ENCODE data around the gene ZFYVE26. TPM values are rescaled to one million over a fixed set of nuclear protein-coding genes. Genes with fewer than 3 reads are reported as not detected.

ZFYVE26 gene
- total and polyA plus RNA-seq, 2 of the 8 experiments (the other 6 are each of a cell fraction or from before 2014, with no cell fraction given), result 13.0 to 23.3 TPM

- TF ChIP-seq GABPA (IDR thresholded peaks at IDR 0.05; ENCODE audit: borderline replicate concordance, insufficient read depth, low read length) (no peak), SAP30 (IDR thresholded peaks at IDR 0.05; ENCODE audit: insufficient read depth, insufficient replicate concordance, low read length) (no peak), ZNF274 (IDR thresholded peaks at IDR 0.05; ENCODE audit: borderline replicate concordance, extremely low read depth, low read length) (no peak), KDM4A (IDR thresholded peaks at IDR 0.05; ENCODE audit: low read depth, low read length, severe bottlenecking) (no peak), SUZ12 (IDR thresholded peaks at IDR 0.05; ENCODE audit: low read length) (no peak), POU5F1 (IDR thresholded peaks at IDR 0.05; ENCODE audit: low read depth, low read length) (no peak), RAD21 (IDR thresholded peaks at IDR 0.05 in 1 of 2, conservative IDR thresholded peaks at IDR 0.05 in 1 of 2; ENCODE audit: low read depth in 2 of 2, low read length in 2 of 2) (0 out of 4 replicates have a peak, but pooled peaks of 1 of the 2 experiments have one; percentile 9), EGR1 (IDR thresholded peaks at IDR 0.05; ENCODE audit: borderline replicate concordance, low read depth, low read length) (peak; percentile 68; the same call in 1 of the 2 replicates), CREB1 (IDR thresholded peaks at IDR 0.05) (no peak), SP2 (IDR thresholded peaks at IDR 0.05; ENCODE audit: low read length) (no peak), CBX8 (IDR thresholded peaks at IDR 0.05; ENCODE audit: borderline replicate concordance, low read depth, low read length) (no peak), JUN (IDR thresholded peaks at IDR 0.05; ENCODE audit: low read depth, low read length) (no peak), POLR2A (IDR thresholded peaks at IDR 0.05; ENCODE audit: control extremely low read depth in 1 of 2, low read depth in 2 of 2, low read length in 2 of 2) (peak in 1 of 2 experiments; percentile 66; a peak in 2 of 3 replicates), TCF12 (IDR thresholded peaks at IDR 0.05; ENCODE audit: low read depth, low read length) (no peak), SRF (IDR thresholded peaks at IDR 0.05; ENCODE audit: low read depth, low read length) (no peak), CEBPB (IDR thresholded peaks at IDR 0.05; ENCODE audit: low read depth, low read length) (peak; percentile 99), CHD2 (IDR thresholded peaks at IDR 0.05; ENCODE audit: low read length) (no peak), EP300 (IDR thresholded peaks at IDR 0.05; ENCODE audit: borderline replicate concordance in 1 of 2, low read depth in 2 of 2, low read length in 2 of 2) (no peak), NANOG (IDR thresholded peaks at IDR 0.05; ENCODE audit: insufficient read depth, low read depth, low read length, poor library complexity, severe bottlenecking) (no peak), SIN3A (conservative IDR thresholded peaks at IDR 0.05 in 1 of 2, IDR thresholded peaks at IDR 0.05 in 1 of 2; ENCODE audit: low read depth in 1 of 2, low read length in 2 of 2) (0 out of 4 replicates have a peak, but pooled peaks of 1 of the 2 experiments have one; percentile 37), TAF1 (IDR thresholded peaks at IDR 0.05; ENCODE audit: low read depth, low read length) (peak; percentile 34; the same call in 1 of the 2 replicates), MAFK (IDR thresholded peaks at IDR 0.05; ENCODE audit: low read depth, low read length) (no peak), TEAD4 (IDR thresholded peaks at IDR 0.05; ENCODE audit: low read depth, low read length) (no peak)
- TF ChIP-seq, protein P1, sequence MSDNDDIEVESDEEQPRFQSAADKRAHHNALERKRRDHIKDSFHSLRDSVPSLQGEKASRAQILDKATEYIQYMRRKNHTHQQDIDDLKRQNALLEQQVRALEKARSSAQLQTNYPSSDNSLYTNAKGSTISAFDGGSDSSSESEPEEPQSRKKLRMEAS (IDR thresholded peaks at IDR 0.05), result peak; percentile 75
Measured at GRCh38 chr14:67729072-67729885, 87.1 kb downstream of the ZFYVE26 start (continued).

All from H1 (cell line).